HFFc6 (cell line): ENCODE data around the gene IL15. TPM values are rescaled to one million over a fixed set of nuclear protein-coding genes. Genes with fewer than 3 reads are reported as not detected.
"Not testable (repeated sequence)": the region's sequence is repeated elsewhere in the genome, so short reads cannot be mapped to it uniquely, and the experiment has no call there.

ENCODE experiments used
- DNase-seq: peaks from one replicate; pipeline ENCODE4 v3.0.0-alpha.2; 2018
- H3K27ac Mint-ChIP-seq: 2 replicates; pipeline ENCODE4 v1.8.0; 2020; ENCODE audit warnings: mild to moderate bottlenecking, mixed read lengths
- H3K27me3 Mint-ChIP-seq: 2 replicates; pipeline ENCODE4 v1.8.0; 2021; ENCODE audit warnings: mild to moderate bottlenecking, moderate library complexity, mixed read lengths; ENCODE audit not compliant: insufficient read depth
- H3K36me3 Mint-ChIP-seq: 2 replicates; pipeline ENCODE4 v1.8.0; 2021; ENCODE audit warnings: low read depth, mixed read lengths
- H3K4me1 Mint-ChIP-seq: 2 replicates; pipeline ENCODE4 v1.8.0; 2020; ENCODE audit warnings: low read depth, mixed read lengths
- H3K4me3 Mint-ChIP-seq: 2 replicates; pipeline ENCODE4 v1.8.0; 2020; ENCODE audit warnings: mild to moderate bottlenecking, moderate library complexity, mixed read lengths
- H3K9me3 Mint-ChIP-seq: 2 replicates; pipeline ENCODE4 v1.8.0; 2020; ENCODE audit warnings: mild to moderate bottlenecking, mixed read lengths
- total RNA-seq, 6 experiments: library from RNA; stranded (reverse); fragmentation: NEBNext Ultra II Directional; extraction: Animal tissue kit (Norgen Biotek cat#: 25700); gene quantifications; 2 replicates in 1 of 6; 3 replicates in 5 of 6; pipeline ENCODE4 v1.2.3, GENCODE V29; 2021
- TF ChIP-seq, protein P1 (sequence below): fragments of 200-600 bp; sonication (generic); IDR thresholded peaks from 2 replicates; pipeline ENCODE4 v1.5.0; 2021; ENCODE audit warnings: antibody characterized with exemption, mild to moderate bottlenecking

Gene IL15
- total RNA-seq, 6 experiments from 2014 or later = 1.9 to 3.9 (median 3.4) TPM

DNA sequence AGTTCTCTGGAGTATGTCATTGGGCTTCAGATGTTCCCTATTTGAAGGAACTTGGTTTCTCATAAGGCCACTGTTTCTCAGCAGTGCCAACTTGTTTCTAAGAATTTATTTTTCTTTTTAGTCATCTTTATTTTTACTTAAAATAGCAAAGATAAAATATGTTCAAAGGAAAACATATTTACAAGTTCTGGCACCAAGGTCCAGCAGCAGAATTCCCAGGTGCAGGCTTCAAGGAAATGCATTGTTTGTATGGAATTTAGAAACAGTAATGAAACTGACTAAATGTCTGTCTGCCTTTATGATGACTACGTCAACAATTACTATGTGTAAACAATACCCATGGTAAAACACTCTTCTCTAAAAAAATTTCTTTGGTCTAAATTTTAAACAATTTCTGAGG lies 109.6 kb downstream of the IL15 start:
- Mint-ChIP-seq H3K27me3 (no peaks in the 10 kb centered on the region), H3K36me3 (peaks cover 8% of the 10 kb centered on the region), H3K27ac (no peak overlapping the region), H3K4me1 (peaks cover 6% of the 10 kb centered on the region), H3K4me3 (no peak overlapping the region), H3K9me3 (peaks cover 4% of the 10 kb centered on the region; the same call in 1 of the 2 replicates)
- no peak for DNase-seq
- TF ChIP-seq, protein P1, sequence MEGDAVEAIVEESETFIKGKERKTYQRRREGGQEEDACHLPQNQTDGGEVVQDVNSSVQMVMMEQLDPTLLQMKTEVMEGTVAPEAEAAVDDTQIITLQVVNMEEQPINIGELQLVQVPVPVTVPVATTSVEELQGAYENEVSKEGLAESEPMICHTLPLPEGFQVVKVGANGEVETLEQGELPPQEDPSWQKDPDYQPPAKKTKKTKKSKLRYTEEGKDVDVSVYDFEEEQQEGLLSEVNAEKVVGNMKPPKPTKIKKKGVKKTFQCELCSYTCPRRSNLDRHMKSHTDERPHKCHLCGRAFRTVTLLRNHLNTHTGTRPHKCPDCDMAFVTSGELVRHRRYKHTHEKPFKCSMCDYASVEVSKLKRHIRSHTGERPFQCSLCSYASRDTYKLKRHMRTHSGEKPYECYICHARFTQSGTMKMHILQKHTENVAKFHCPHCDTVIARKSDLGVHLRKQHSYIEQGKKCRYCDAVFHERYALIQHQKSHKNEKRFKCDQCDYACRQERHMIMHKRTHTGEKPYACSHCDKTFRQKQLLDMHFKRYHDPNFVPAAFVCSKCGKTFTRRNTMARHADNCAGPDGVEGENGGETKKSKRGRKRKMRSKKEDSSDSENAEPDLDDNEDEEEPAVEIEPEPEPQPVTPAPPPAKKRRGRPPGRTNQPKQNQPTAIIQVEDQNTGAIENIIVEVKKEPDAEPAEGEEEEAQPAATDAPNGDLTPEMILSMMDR = no peak

DNA sequence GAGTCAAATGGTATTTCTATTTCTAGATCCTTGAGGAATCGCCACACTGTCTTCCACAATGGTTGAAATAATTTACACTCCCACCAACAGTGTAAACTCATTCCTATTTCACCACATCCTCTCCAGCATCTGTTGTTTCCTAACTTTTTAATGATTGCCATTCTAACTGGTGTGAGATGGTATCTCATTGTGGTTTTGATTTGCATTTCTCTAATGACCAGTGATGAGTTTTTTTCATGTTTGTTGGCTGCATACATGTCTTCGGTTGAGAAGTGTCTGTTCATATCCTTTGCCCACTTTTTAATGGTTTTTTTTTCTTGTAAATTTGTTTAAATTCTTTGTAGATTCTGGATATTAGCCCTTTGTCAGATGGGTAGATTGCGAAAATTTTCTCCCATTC lies 115.4 kb downstream of the IL15 start:
- not testable (repeated sequence) for H3K27me3 Mint-ChIP-seq, DNase-seq, H3K4me3 Mint-ChIP-seq, H3K4me1 Mint-ChIP-seq, H3K9me3 Mint-ChIP-seq, H3K36me3 Mint-ChIP-seq, H3K27ac Mint-ChIP-seq

DNA sequence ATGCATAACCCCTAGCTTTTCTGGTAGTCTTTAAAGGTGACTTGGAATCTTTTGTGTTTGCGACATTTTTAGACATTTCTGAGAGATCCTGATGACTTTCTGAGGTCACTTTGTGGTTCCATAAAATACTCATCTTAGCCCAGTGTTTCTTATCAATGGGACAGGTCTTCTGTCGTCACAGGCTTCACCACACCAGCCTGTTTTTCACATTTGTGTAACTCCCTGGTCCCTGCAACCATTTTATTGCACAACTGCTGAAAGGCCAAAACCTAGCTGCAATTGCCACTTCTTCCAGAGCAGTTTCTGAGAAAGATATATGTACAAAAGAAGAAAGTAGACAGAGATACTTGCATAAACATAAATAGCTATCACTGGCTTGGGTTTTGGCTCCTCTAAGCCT lies 120.9 kb downstream of the IL15 start:
- Mint-ChIP-seq H3K36me3 (no peaks in the 10 kb centered on the region), H3K27ac (no peak overlapping the region), H3K4me1 (peaks cover 13% of the 10 kb centered on the region), H3K4me3 (no peak overlapping the region), H3K27me3 (no peaks in the 10 kb centered on the region), H3K9me3 (no peaks in the 10 kb centered on the region)
- TF ChIP-seq, protein P1 = no peak
- DNase-seq = no peak

DNA sequence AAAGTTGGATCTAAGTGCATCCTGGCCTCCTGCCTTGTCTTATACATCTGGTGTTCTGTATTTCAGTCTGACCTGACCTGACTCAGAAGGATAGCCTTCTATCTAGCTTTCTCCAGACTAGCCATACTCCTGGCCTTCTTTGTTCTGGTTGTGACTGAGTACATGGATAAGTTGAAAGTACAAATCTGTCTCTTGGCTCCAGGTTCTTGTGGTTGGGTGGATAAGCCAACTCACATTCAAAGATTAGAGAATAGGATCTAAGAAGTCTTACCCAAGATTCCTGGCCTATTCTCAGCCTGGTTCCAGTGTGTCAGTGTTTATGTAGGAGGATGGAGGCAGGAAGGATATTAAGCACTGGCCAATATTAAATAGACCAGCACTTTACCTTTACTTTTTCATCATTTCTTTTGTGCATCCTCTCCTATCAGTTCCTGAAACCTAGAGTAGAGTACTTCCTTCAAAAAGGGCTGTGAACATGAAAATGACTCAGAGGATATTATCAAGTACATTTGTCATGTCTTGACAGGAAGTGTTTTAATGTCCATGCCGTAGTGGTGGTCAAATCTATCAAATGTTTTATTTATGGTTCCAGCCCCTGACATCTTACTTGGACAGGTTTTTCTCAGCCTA lies 123.5 kb downstream of the IL15 start:
- TF ChIP-seq, protein P1 = no peak
- Mint-ChIP-seq H3K27me3 (no peaks in the 10 kb centered on the region), H3K27ac (no peak overlapping the region), H3K9me3 (no peaks in the 10 kb centered on the region), H3K4me1 (peaks cover 13% of the 10 kb centered on the region), H3K36me3 (no peaks in the 10 kb centered on the region), H3K4me3 (no peak overlapping the region)
- DNase-seq = no peak

DNA sequence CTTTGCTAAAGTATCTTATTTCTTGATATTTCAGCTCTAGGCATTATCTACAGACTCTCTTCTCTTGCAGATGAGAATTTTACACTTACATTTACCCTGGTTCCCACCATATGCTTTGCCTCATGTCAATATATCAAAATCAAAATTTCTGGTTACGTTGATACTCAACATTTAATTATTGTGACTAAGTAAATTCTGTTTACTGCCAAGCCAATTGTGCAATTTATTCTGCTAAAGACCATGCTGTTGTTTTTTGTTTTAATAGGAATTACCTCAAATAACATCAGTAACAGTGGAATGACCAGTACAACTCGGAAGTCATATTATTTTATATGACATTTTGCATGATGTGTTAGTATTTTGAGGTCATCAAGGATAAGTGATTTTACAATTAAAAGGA lies 125.5 kb downstream of the IL15 start:
- Mint-ChIP-seq H3K27me3 (no peaks in the 10 kb centered on the region), H3K9me3 (no peaks in the 10 kb centered on the region), H3K4me3 (no peak overlapping the region), H3K36me3 (peaks cover 5% of the 10 kb centered on the region; the same call in 1 of the 2 replicates), H3K27ac (no peak overlapping the region), H3K4me1 (peaks cover 13% of the 10 kb centered on the region)
- TF ChIP-seq, protein P1 = no peak
- no peak for DNase-seq

DNA sequence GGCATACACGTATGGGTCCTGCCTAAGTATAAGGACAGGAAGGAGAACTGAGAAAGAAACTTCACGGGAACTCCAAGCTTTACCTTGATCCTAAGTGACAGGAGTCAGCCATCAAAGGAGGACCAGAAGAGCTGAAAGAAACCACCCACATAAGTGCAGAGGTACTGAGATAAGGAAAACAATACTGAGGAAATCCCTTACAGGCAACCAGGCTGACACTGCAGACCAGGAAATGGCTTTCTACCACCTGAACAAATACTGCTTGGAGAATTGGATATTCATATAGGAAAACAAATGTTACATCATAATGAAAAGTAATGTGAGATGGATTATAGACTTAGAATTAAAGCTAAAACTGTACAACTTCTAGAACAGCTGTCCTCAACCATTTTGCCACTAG lies 127.0 kb downstream of the IL15 start:
- no peaks in the 10 kb centered on the region for H3K27me3 Mint-ChIP-seq
- no peak overlapping the region for H3K4me3 Mint-ChIP-seq
- DNase-seq = no peak
- peaks cover 9% of the 10 kb centered on the region; the same call in 1 of the 2 replicates for H3K36me3 Mint-ChIP-seq
- TF ChIP-seq, protein P1 = no peak
- no peaks in the 10 kb centered on the region for H3K9me3 Mint-ChIP-seq
- H3K4me1 Mint-ChIP-seq = peaks cover 23% of the 10 kb centered on the region
- H3K27ac Mint-ChIP-seq = no peak overlapping the region
